K562 (cell line): ENCODE data around the gene MMRN2. TPM values are rescaled to one million over a fixed set of nuclear protein-coding genes. Genes with fewer than 3 reads are reported as not detected.

ENCODE experiments used
- ATAC-seq: fragments of 200-7000 bp; cut with Tn5 transposase; 3 replicates; pipeline ENCODE4 v1.9.1; 2020; ENCODE audit warnings: moderate library complexity
- BruUV-seq: library from RNA; stranded (reverse); fragments of 400-500 nt; replicated peaks from 2 replicates; lab custom pipeline; 2021; lab: Mats Ljungman, UMichigan
- CTCF ChIA-PET: fragments of 300-600 bp; formaldehyde crosslinking; extraction: SDS; loops from one replicate; lab custom pipeline; 2021; ENCODE audit warnings: low intra/inter-chr PET ratio; lab: Yijun Ruan, JAX
- POLR2A ChIA-PET: fragments of 300-600, 350-650 bp; sonication (Branson Sonifier 250); formaldehyde crosslinking; extraction: SDS; loops from one replicate; lab custom pipeline; 2021; ENCODE audit warnings: antibody characterized with exemption, inconsistent platforms; lab: Yijun Ruan, JAX
- DNase-seq, 4 experiments: peaks; one replicate each; pipeline versions ENCODE4 v3.0.0 to v3.0.0-alpha.2; 2011 to 2018; ENCODE audit warnings: low spot score in 3 of 4, mixed read lengths in 3 of 4; ENCODE audit errors: extremely low read depth in 1 of 4
- FAIRE-seq: peaks from 2 replicates; lab custom pipeline; 2011; peaks lifted over from hg19 to GRCh38; lab: Jason Lieb, UNC
- H2AFZ ChIP-seq: 2 replicates; pipeline ENCODE4 v1.6.0; 2011; ENCODE audit warnings: low read depth, low read length, control low read depth, inconsistent platforms
- H3K27ac ChIP-seq: fragments of 200-600 bp; 3 replicates; pipeline ENCODE4 v1.8.0; 2011; ENCODE audit warnings: low read depth, mild to moderate bottlenecking, control low read depth, inconsistent platforms, low read length, moderate library complexity, mixed read lengths; ENCODE audit errors: extremely low read depth
- H3K27me3 ChIP-seq, 2 experiments: fragments of 300-600 bp in 1 of 2; 2 replicates in 1 of 2; 3 replicates in 1 of 2; pipeline versions ENCODE4 v1.6.0 to v1.8.0; 2011; ENCODE audit warnings: inconsistent platforms in 2 of 2, low read length in 2 of 2, mild to moderate bottlenecking in 1 of 2, mixed read lengths in 1 of 2, moderate library complexity in 1 of 2; ENCODE audit not compliant: control insufficient read depth in 2 of 2, insufficient read depth in 2 of 2
- H3K36me3 ChIP-seq: fragments of 300-600 bp; 3 replicates; pipeline ENCODE4 v1.8.0; 2011; ENCODE audit warnings: mild to moderate bottlenecking, low read length, inconsistent platforms; ENCODE audit not compliant: control insufficient read depth, insufficient read depth
- H3K4me1 ChIP-seq, 2 experiments: fragments of 200-600 bp in 1 of 2; replicated peaks in 1 of 2; 2 replicates in 1 of 2; 3 replicates in 1 of 2; pipeline versions ENCODE4 v1.5.1 to v1.8.0; 2011; ENCODE audit warnings: inconsistent platforms in 2 of 2, low read length in 2 of 2, mild to moderate bottlenecking in 1 of 2, mixed read lengths in 1 of 2, moderate library complexity in 1 of 2; ENCODE audit not compliant: control insufficient read depth in 2 of 2, insufficient read depth in 2 of 2
- H3K4me2 ChIP-seq: 2 replicates; pipeline ENCODE4 v1.6.1; 2011; ENCODE audit warnings: low read length, control low read depth, inconsistent platforms, mixed read lengths; ENCODE audit not compliant: insufficient read depth
- H3K4me3 ChIP-seq: fragments of 200-600 bp; sonication (generic), shearing (Covaris generic); 2 replicates; pipeline ENCODE4 v1.5.1; 2016; ENCODE audit warnings: control low read depth, inconsistent platforms
- H3K79me2 ChIP-seq: fragments of 200-600 bp; 3 replicates; pipeline ENCODE4 v1.8.0; 2011; ENCODE audit warnings: low read length, inconsistent platforms; ENCODE audit not compliant: control insufficient read depth, insufficient read depth
- H3K9ac ChIP-seq, 2 experiments: 2 replicates each; pipeline versions ENCODE4 v1.6.0 to v1.6.1; 2011; ENCODE audit warnings: low read depth in 2 of 2, low read length in 2 of 2, control low read depth in 1 of 2, inconsistent platforms in 1 of 2, mild to moderate bottlenecking in 1 of 2, mixed read lengths in 1 of 2; ENCODE audit not compliant: insufficient read depth in 1 of 2
- H3K9me1 ChIP-seq: one replicate; pipeline ENCODE4 v1.6.0; 2011; ENCODE audit warnings: inconsistent platforms, mild to moderate bottlenecking, low read length, moderate library complexity; ENCODE audit not compliant: control insufficient read depth, insufficient read depth
- H3K9me3 ChIP-seq: replicated peaks from 2 replicates; pipeline ENCODE4 v1.5.1; 2011; ENCODE audit warnings: low read depth, low read length, inconsistent platforms; ENCODE audit not compliant: control insufficient read depth, insufficient read depth
- H4K20me1 ChIP-seq: replicated peaks from 2 replicates; pipeline ENCODE4 v1.6.1; 2011; ENCODE audit warnings: low read length, inconsistent platforms, mixed read lengths; ENCODE audit not compliant: control insufficient read depth, insufficient read depth
- CXXC5 ChIP-seq: fragments of 250-450 bp; sonication (Bioruptor Pico); IDR thresholded peaks from 2 replicates; pipeline ENCODE4 v1.8.0; 2022; ENCODE audit warnings: inconsistent platforms, mild to moderate bottlenecking, moderate library complexity
- FOXA1 ChIP-seq: fragments of 450-650 bp; IDR thresholded peaks from 2 replicates; pipeline ENCODE4 v1.6.1; 2016; ENCODE audit warnings: mild to moderate bottlenecking, borderline replicate concordance
- KLF13 ChIP-seq: fragments of 450-650 bp; IDR thresholded peaks from 2 replicates; pipeline ENCODE4 v1.6.1; 2016; ENCODE audit warnings: missing genetic modification characterization, low read depth, mild to moderate bottlenecking, missing compliant biosample characterization, moderate library complexity, borderline replicate concordance
- MBD1 ChIP-seq: fragments of 250-450 bp; sonication (Bioruptor Pico); IDR thresholded peaks from 2 replicates; pipeline ENCODE4 v1.8.0; 2022; ENCODE audit warnings: inconsistent platforms
- POLR2AphosphoS5 ChIP-seq: IDR thresholded peaks from 2 replicates; pipeline ENCODE4 v1.6.1; 2011; ENCODE audit warnings: mild to moderate bottlenecking, low read depth, low read length, moderate library complexity; ENCODE audit not compliant: control insufficient read depth, insufficient read depth
- RCOR1 ChIP-seq, 2 experiments: IDR thresholded peaks; 2 replicates each; pipeline ENCODE4 v1.6.1; 2012; ENCODE audit warnings: low read depth in 2 of 2, low read length in 2 of 2, borderline replicate concordance in 1 of 2, improper control_type of control experiment in 1 of 2
- RNF2 ChIP-seq: sonication (generic); IDR thresholded peaks from 2 replicates; pipeline ENCODE4 v1.6.1; 2016
- TBL1XR1 ChIP-seq, 2 experiments: IDR thresholded peaks; 2 replicates each; pipeline ENCODE4 v1.6.1; 2012; ENCODE audit warnings: improper control_type of control experiment in 2 of 2, low read length in 2 of 2, mild to moderate bottlenecking in 1 of 2
- TFAM ChIP-seq: fragments of 250-450 bp; sonication (Bioruptor Pico); conservative IDR thresholded peaks from 2 replicates; pipeline ENCODE4 v1.5.0; 2021; ENCODE audit warnings: mild to moderate bottlenecking, moderate library complexity
- TRIM24 ChIP-seq, 2 experiments: fragments of 450-650 bp; IDR thresholded peaks; 2 replicates each; pipeline ENCODE4 v1.6.1; 2016
- XRCC5 ChIP-seq: fragments of 200-400 bp; formaldehyde crosslinking; IDR thresholded peaks from 2 replicates; pipeline ENCODE4 v1.6.1; 2017; ENCODE audit warnings: low read depth, mild to moderate bottlenecking, low read length
- YY1 ChIP-seq, 3 experiments: IDR thresholded peaks; 2 replicates each; pipeline ENCODE4 v1.6.1; 2011; ENCODE audit warnings: low read length in 2 of 3, mild to moderate bottlenecking in 2 of 3, moderate library complexity in 2 of 3, borderline replicate concordance in 1 of 3, control low read depth in 1 of 3, low read depth in 1 of 3; ENCODE audit not compliant: insufficient read depth in 3 of 3, insufficient replicate concordance in 2 of 3, control insufficient read depth in 1 of 3, insufficient read length in 1 of 3; ENCODE audit errors: extremely low read depth in 1 of 3
- ZNF277 ChIP-seq: fragments of 250-450 bp; sonication (Bioruptor Pico); IDR thresholded peaks from 2 replicates; pipeline ENCODE4 v1.8.0; 2022; ENCODE audit warnings: inconsistent platforms, mild to moderate bottlenecking, moderate library complexity, borderline replicate concordance
- ZNF589 ChIP-seq: fragments of 200-800 bp; sonication (Bioruptor generic); IDR thresholded peaks from 2 replicates; pipeline ENCODE4 v1.6.1; 2016; ENCODE audit warnings: low read depth, missing genetic modification characterization, missing compliant biosample characterization
- WGBS: fragments of 100-300 bp; shearing (Covaris generic); methylation state at CpG from one replicate; pipeline ENCODE4 v1.1.6; 2016; ENCODE audit warnings: low coverage, mixed read lengths; ENCODE audit not compliant: insufficient coverage; ENCODE audit errors: missing lambda C conversion rate; 5-methylcytosine and 5-hydroxymethylcytosine counted together
- in situ Hi-C: fragments of 300-500 bp; cut with MboI; formaldehyde crosslinking; loops from 4 replicates; pipeline ENCODE4 v1.15.0; 2018; ENCODE audit warnings: inconsistent platforms, mixed read lengths
- intact Hi-C: fragments of 100-400 bp; cut with micrococcal nuclease; formaldehyde crosslinking; loops from 2 replicates; pipeline ENCODE4 v1.14.2; 2022
- polyA plus RNA-seq, 8 experiments: library from polyadenylated mRNA; depleted of rRNA in 4 of 8; stranded (reverse) in 5 of 8; unstranded in 3 of 8; fragments of >200 nt; fragmentation: Nextera tagmentation in 2 of 8; fragmentation: Illumina TruSeq in 1 of 8; extraction: Ambion mirVana in 2 of 8; extraction: Trizol in 1 of 8; gene quantifications; 2 replicates each; pipeline versions ENCODE4 v1.2.1 to v1.2.3, GENCODE V29; 2011 to 2014; ENCODE audit warnings: inconsistent platforms in 1 of 8, missing spikeins in 1 of 8
- total RNA-seq, 7 experiments: library from RNA; depleted of rRNA in 6 of 7; stranded (reverse); fragments of >200 nt in 6 of 7; fragmentation: Illumina TruSeq in 2 of 7; extraction: Trizol in 2 of 7; gene quantifications; 2 replicates each; pipeline versions ENCODE4 v1.2.1 to v1.2.3, GENCODE V29; 2011 to 2021; ENCODE audit warnings: low replicate concordance in 1 of 7

The MMRN2 gene
- total and polyA plus RNA-seq, 9 of the 15 experiments (the other 6 are each of a cell fraction or from before 2014, with no cell fraction given) = 0.07 to 2.0 (median 1.2) TPM

GRCh38 chr10:86953747-86954680 is 3.4 kb downstream of the MMRN2 start:
- H3K27ac ChIP-seq = peak overlapping the region; percentile 82
- WGBS = 73% methylated on average over 5 of the region's 15 CpGs
- H3K9me1 ChIP-seq = no peaks in the 10 kb centered on the region
- in situ Hi-C loops = no loop called here
- H2AFZ ChIP-seq = peak overlapping the region; percentile 93
- ATAC-seq (peak; percentile 78), DNase-seq (peak; percentile 71 to 93 (median 78)), FAIRE-seq (peak; percentile 95)
- CTCF ChIA-PET = no interaction called here
- peak overlapping the region; percentile 46 for H3K4me2 ChIP-seq
- 0 out of 2 replicates have a peak, but pooled peaks cover 3% of the 10 kb centered on the region for H3K9me3 ChIP-seq
- POLR2A ChIA-PET = interaction anchor here (0.7 kb wide), 3 partner anchors 13 to 282 kb away, joined by 3 to 4 read pairs (median 3); no protein-coding TSS in a partner anchor
- no peak overlapping the region; the same call in 1 of the 2 replicates for H3K4me3 ChIP-seq
- H3K9ac ChIP-seq = peak overlapping the region; percentile 44 to 79
- intact Hi-C loops = no loop called here
- H3K36me3 ChIP-seq = no peaks in the 10 kb centered on the region
- peaks cover 4% of the 10 kb centered on the region; the same call in 1 of the 3 replicates for H3K79me2 ChIP-seq
- peaks cover 50 to 52% of the 10 kb centered on the region in 2 experiments for H3K4me1 ChIP-seq
- BruUV-seq = no TSS peak
- H3K27me3 ChIP-seq = no peaks in the 10 kb centered on the region
- H4K20me1 ChIP-seq = no peaks in the 10 kb centered on the region
- peak; percentile 70; the same call in 1 of the 2 replicates for TF ChIP-seq POLR2AphosphoS5
- TF ChIP-seq RNF2 = peak; percentile 80
- TF ChIP-seq ZNF277 (CRISPR knock-in tag) = no peak
- TF ChIP-seq KLF13 (tag) = 0 out of 2 replicates have a peak, but pooled peaks have one; percentile 26
- peak; percentile 50 to 75; a peak in 2 of 4 replicates for TF ChIP-seq TRIM24 (IDR thresholded peaks at IDR 0.05)
- TF ChIP-seq TBL1XR1 (IDR thresholded peaks at IDR 0.05; ENCODE audit: low read length in 2 of 2) = 0 out of 4 replicates have a peak, but pooled peaks of 1 of the 2 experiments have one; percentile 31
- no peak for TF ChIP-seq MBD1
- TF ChIP-seq ZNF589 = 0 out of 2 replicates have a peak, but pooled peaks have one; percentile 30
- no peak for TF ChIP-seq TFAM (CRISPR knock-in tag)
- TF ChIP-seq XRCC5 = peak; percentile 71
- TF ChIP-seq CXXC5 = peak; percentile 18; the same call in 1 of the 2 replicates
- TF ChIP-seq RCOR1 (IDR thresholded peaks at IDR 0.05; ENCODE audit: borderline replicate concordance in 1 of 2, low read depth in 2 of 2, low read length in 2 of 2) = peak in 1 of 2 experiments; percentile 7; a peak in 1 of 4 replicates
- TF ChIP-seq YY1 (IDR thresholded peaks at IDR 0.05; ENCODE audit: borderline replicate concordance in 1 of 3, control insufficient read depth in 1 of 3, extremely low read depth in 1 of 3, insufficient read depth in 3 of 3, insufficient read length in 1 of 3, insufficient replicate concordance in 2 of 3, low read depth in 1 of 3, low read length in 2 of 3) = peak in 2 of 3 experiments; percentile 31 to 69
- TF ChIP-seq FOXA1 = no peak
